Gastroesophageal sphincter (tissue), 2 donors: ENCODE data around the gene HMOX2.

Source experiments
- POLR2A ChIP-seq, 2 donors: fragments of 450-650 bp; IDR thresholded peaks; one replicate each; pipeline ENCODE4 v1.6.1; 2017; ENCODE audit warnings: antibody characterized with exemption in 2 of 2, mild to moderate bottlenecking in 2 of 2, moderate library complexity in 1 of 2
- POLR2AphosphoS5 ChIP-seq: sonication (generic); formaldehyde crosslinking; IDR thresholded peaks from one replicate; pipeline ENCODE4 v1.6.1; 2017; ENCODE audit warnings: antibody characterized with exemption

GRCh38 chr16:4454623-4455022, 21.6 kb upstream of the HMOX2 start:
- TF ChIP-seq POLR2AphosphoS5, result no peak
- TF ChIP-seq POLR2A (IDR thresholded peaks at IDR 0.05), result no peak
